Heart left ventricle (tissue), 16 donors: ENCODE results near the gene ICAM3. TPM values are rescaled to one million over a fixed set of nuclear protein-coding genes. Genes with fewer than 3 reads are reported as not detected.

Experiments used
- ATAC-seq, 4 donors: fragments of 200-7000 bp; cut with Tn5 transposase; one replicate each; pipeline ENCODE4 v1.9.1; 2020 to 2022; ENCODE audit warnings: moderate library complexity in 4 of 4, mild to moderate bottlenecking in 3 of 4, moderate number of reproducible peaks in 1 of 4
- DNase-seq, 5 donors: peaks; one replicate each; pipeline ENCODE4 v3.0.0-alpha.2; 2020
- H3K27ac ChIP-seq, 12 donors: fragments of 200-600 bp; sonication (generic) in 4 of 12; one replicate each; pipeline versions ENCODE4 v1.5.0 to v1.8.0; 2016 to 2022; ENCODE audit warnings: mild to moderate bottlenecking in 2 of 12
- H3K27me3 ChIP-seq, 9 donors: fragments of 200-600 bp; sonication (generic) in 2 of 9; one replicate each; pipeline versions ENCODE4 v1.5.1 to v1.8.0; 2016 to 2022; ENCODE audit warnings: mild to moderate bottlenecking in 3 of 9
- H3K36me3 ChIP-seq, 9 donors: fragments of 200-600 bp; sonication (generic) in 2 of 9; one replicate each; pipeline versions ENCODE4 v1.5.0 to v1.8.0; 2018 to 2022; ENCODE audit warnings: mild to moderate bottlenecking in 2 of 9
- H3K4me1 ChIP-seq, 12 donors: fragments of 200-600 bp; sonication (generic) in 4 of 12; one replicate each; pipeline versions ENCODE4 v1.5.0 to v1.8.0; 2016 to 2022; ENCODE audit warnings: mild to moderate bottlenecking in 3 of 12
- H3K4me3 ChIP-seq, 12 donors: fragments of 200-600 bp; sonication (generic) in 4 of 12; one replicate each; pipeline versions ENCODE4 v1.5.0 to v1.8.0; 2017 to 2022; ENCODE audit warnings: mild to moderate bottlenecking in 9 of 12, moderate library complexity in 4 of 12
- H3K9me3 ChIP-seq, 12 donors: fragments of 200-600 bp; sonication (generic) in 4 of 12; one replicate each; pipeline versions ENCODE4 v1.5.0 to v1.8.0; 2016 to 2022; ENCODE audit warnings: mild to moderate bottlenecking in 1 of 12
- CTCF ChIP-seq, 12 donors: fragments of 200-600 bp; sonication (generic) in 4 of 12; IDR thresholded peaks; one replicate each; pipeline versions ENCODE4 v1.5.0 to v1.8.0; 2018 to 2022; ENCODE audit warnings: antibody characterized with exemption in 12 of 12, mild to moderate bottlenecking in 5 of 12
- POLR2A ChIP-seq, 2 donors: fragments of 450-650 bp; IDR thresholded peaks; one replicate each; pipeline ENCODE4 v1.6.1; 2017; ENCODE audit warnings: antibody characterized with exemption in 2 of 2, mild to moderate bottlenecking in 2 of 2, moderate library complexity in 2 of 2
- WGBS, 4 donors: extraction: QIAGEN DNeasy Blood & Tissue Kit in 2 of 4; methylation state at CpG; one replicate each; pipeline versions ENCODE4 v1.1.5 to v1.1.7; 2013 to 2018; 5-methylcytosine and 5-hydroxymethylcytosine counted together
- intact Hi-C, 10 donors: fragments of 100-400 bp; cut with DNase I; formaldehyde crosslinking; loops; one replicate each; pipeline versions ENCODE4 v1.11.1 to v1.14.2; 2022
- polyA plus RNA-seq, 2 donors: library from polyadenylated mRNA; stranded (reverse); fragments of 200-250 nt; gene quantifications; one replicate each; pipeline ENCODE4 v1.2.3, GENCODE V29; 2013
- total RNA-seq, 9 donors: library from RNA; depleted of rRNA in 2 of 9; stranded (reverse); fragments of >200 nt in 2 of 9; fragmentation: NEBNext Ultra II Directional in 3 of 9; extraction: Animal tissue kit (Norgen Biotek cat#: 25700) in 3 of 9; gene quantifications; one replicate each; pipeline versions ENCODE4 v1.1.0 to v1.2.4, GENCODE V29; 2016 to 2023
- donor health status: ischemic (EF 13 %, LVEDD 7.1; RV severe dilation, severe dysfunction).
- donor health status: healthy with polysubstance abuse.
- donor health status: DM: no; HTN: yes; CAD: no.
- donor health status: DM: no; HTN: no; CAD: no.
- donor health status: ischemic (EF 25% LVEDD 6.9; RV normal size, moderate dysfunction).
- donor health status: ischemic (EF 25% LVEDD 5.7; RV mildly dilated, moderate dysfunction).
- donor health status: healthy.
- donor health status: DM: yes; HTN: yes; CAD: no.
- donor health status: ischemic (EF 35%, LVEDD 5.7; RV mildly dilated, moderate dysfunction).
- donor health status: nonischemic (EF 11% LVEDD 7.7; RV severe dilation, severe dysfunction).
- donor health status: DM: yes; HTN: yes; CAD: no.
- donor health status: PGD.
- donor health status: ischemic (EF 29% LVEDD 5.4; RV normal size, mild dysfunction).
- donor health status: nonischemic (EF 23%, LVEDD 6.1; RV moderate dilation, normal function).

Gene ICAM3
- total and polyA plus RNA-seq, 11 donors: 5.6 to 24.9 (median 17.2) TPM

GRCh38 chr19:10321874-10322835 lies 17.3 kb downstream of the ICAM3 start:
- no peaks in the 10 kb centered on the region for H3K4me1 ChIP-seq
- no peak for DNase-seq
- H3K27me3 ChIP-seq: no peaks in the 10 kb centered on the region
- TF ChIP-seq CTCF (IDR thresholded peaks at IDR 0.05): no peak
- no peak for TF ChIP-seq POLR2A (IDR thresholded peaks at IDR 0.05)
- no peak for ATAC-seq
- no peak overlapping the region for H3K4me3 ChIP-seq
- H3K9me3 ChIP-seq: no peaks in the 10 kb centered on the region
- 92 to 95% (median 94%) methylated on average over 12 to 19 of the region's 19 CpGs for WGBS, 4 donors
- intact Hi-C loops: no loop called here
- H3K36me3 ChIP-seq: peaks cover 2 to 100% (median 98%) of the 10 kb centered on the region in 9 donors
- H3K27ac ChIP-seq: no peak overlapping the region

- 87 to 93% (median 92%) methylated on average over 9 to 11 of the region's 11 CpGs for WGBS, 4 donors
These were observed 18.0 kb downstream of the ICAM3 start for GRCh38 chr19:10321417-10321797.

GRCh38 chr19:10320602-10321416 lies 18.6 kb downstream of the ICAM3 start:
- Histone ChIP-seq H3K4me1 (peaks cover 0 to 9% (median 5%) of the 10 kb centered on the region in 12 donors), H3K4me3 (no peak overlapping the region), H3K27me3 (no peaks in the 10 kb centered on the region), H3K9me3 (no peaks in the 10 kb centered on the region), H3K27ac (no peak overlapping the region), H3K36me3 (peaks cover 2 to 98% (median 90%) of the 10 kb centered on the region in 9 donors)
- ATAC-seq (no peak), DNase-seq (no peak)
- intact Hi-C loops: no loop called here
- WGBS, 4 donors: 93 to 96% (median 95%) methylated on average over 21 to 32 of the region's 32 CpGs
- TF ChIP-seq CTCF (IDR thresholded peaks at IDR 0.05) (no peak), POLR2A (IDR thresholded peaks at IDR 0.05) (no peak)

More at GRCh38 chr19:10321417-10321797, 18.0 kb downstream of the ICAM3 start:
- DNase-seq: no peak
- no peak for ATAC-seq
- intact Hi-C loops: no loop called here
- H3K27me3 ChIP-seq: no peaks in the 10 kb centered on the region
- no peak overlapping the region for H3K27ac ChIP-seq
- H3K4me3 ChIP-seq: no peak overlapping the region
- peaks cover 0 to 3% (median under 1%) of the 10 kb centered on the region in 12 donors for H3K4me1 ChIP-seq
- peaks cover 2 to 100% (median 96%) of the 10 kb centered on the region in 9 donors for H3K36me3 ChIP-seq
- no peaks in the 10 kb centered on the region for H3K9me3 ChIP-seq
- no peak for TF ChIP-seq CTCF (IDR thresholded peaks at IDR 0.05)
- TF ChIP-seq POLR2A (IDR thresholded peaks at IDR 0.05): no peak
